HL-60 (cell line): ENCODE measurements around the gene DCDC1.

Experiments
- POLR2AphosphoS5 ChIP-seq: IDR thresholded peaks from 2 replicates; pipeline ENCODE4 v1.6.1; 2012; ENCODE audit warnings: low read depth
- SPI1 ChIP-seq: IDR thresholded peaks from 2 replicates; pipeline ENCODE4 v1.6.1; 2012; ENCODE audit warnings: low read depth, mild to moderate bottlenecking, borderline replicate concordance
- TF ChIP-seq, protein P1 (sequence below): IDR thresholded peaks from one replicate; pipeline ENCODE4 v1.5.1; 2011; ENCODE audit warnings: low read length, control low read depth, inconsistent platforms; ENCODE audit not compliant: insufficient read depth
- TF ChIP-seq, protein P2 (sequence below): IDR thresholded peaks from 2 replicates; pipeline ENCODE4 v1.6.1; 2012; ENCODE audit warnings: low read depth; ENCODE audit not compliant: insufficient replicate concordance

DNA sequence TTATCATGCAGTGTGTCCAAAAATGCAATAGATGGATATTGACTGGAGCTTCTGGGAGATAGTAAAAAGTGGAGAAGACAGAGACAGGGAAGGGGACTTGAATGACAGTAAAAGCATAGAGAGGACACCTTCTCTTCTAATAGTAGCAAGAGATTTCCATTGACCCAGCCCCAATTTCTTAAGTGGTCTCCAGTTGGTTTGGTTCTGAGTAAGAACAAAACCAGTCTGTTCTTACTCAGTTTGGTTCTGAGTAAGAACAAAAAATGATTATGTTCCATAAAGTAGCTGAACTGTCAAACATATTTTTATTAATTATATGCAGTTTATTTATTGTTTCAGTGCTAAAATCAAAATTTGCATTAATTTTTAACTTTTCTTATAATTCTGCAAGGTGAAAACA, 466.6 kb downstream of the DCDC1 start:
- TF ChIP-seq, protein P1, sequence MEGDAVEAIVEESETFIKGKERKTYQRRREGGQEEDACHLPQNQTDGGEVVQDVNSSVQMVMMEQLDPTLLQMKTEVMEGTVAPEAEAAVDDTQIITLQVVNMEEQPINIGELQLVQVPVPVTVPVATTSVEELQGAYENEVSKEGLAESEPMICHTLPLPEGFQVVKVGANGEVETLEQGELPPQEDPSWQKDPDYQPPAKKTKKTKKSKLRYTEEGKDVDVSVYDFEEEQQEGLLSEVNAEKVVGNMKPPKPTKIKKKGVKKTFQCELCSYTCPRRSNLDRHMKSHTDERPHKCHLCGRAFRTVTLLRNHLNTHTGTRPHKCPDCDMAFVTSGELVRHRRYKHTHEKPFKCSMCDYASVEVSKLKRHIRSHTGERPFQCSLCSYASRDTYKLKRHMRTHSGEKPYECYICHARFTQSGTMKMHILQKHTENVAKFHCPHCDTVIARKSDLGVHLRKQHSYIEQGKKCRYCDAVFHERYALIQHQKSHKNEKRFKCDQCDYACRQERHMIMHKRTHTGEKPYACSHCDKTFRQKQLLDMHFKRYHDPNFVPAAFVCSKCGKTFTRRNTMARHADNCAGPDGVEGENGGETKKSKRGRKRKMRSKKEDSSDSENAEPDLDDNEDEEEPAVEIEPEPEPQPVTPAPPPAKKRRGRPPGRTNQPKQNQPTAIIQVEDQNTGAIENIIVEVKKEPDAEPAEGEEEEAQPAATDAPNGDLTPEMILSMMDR, result no peak
- TF ChIP-seq, protein P2, sequence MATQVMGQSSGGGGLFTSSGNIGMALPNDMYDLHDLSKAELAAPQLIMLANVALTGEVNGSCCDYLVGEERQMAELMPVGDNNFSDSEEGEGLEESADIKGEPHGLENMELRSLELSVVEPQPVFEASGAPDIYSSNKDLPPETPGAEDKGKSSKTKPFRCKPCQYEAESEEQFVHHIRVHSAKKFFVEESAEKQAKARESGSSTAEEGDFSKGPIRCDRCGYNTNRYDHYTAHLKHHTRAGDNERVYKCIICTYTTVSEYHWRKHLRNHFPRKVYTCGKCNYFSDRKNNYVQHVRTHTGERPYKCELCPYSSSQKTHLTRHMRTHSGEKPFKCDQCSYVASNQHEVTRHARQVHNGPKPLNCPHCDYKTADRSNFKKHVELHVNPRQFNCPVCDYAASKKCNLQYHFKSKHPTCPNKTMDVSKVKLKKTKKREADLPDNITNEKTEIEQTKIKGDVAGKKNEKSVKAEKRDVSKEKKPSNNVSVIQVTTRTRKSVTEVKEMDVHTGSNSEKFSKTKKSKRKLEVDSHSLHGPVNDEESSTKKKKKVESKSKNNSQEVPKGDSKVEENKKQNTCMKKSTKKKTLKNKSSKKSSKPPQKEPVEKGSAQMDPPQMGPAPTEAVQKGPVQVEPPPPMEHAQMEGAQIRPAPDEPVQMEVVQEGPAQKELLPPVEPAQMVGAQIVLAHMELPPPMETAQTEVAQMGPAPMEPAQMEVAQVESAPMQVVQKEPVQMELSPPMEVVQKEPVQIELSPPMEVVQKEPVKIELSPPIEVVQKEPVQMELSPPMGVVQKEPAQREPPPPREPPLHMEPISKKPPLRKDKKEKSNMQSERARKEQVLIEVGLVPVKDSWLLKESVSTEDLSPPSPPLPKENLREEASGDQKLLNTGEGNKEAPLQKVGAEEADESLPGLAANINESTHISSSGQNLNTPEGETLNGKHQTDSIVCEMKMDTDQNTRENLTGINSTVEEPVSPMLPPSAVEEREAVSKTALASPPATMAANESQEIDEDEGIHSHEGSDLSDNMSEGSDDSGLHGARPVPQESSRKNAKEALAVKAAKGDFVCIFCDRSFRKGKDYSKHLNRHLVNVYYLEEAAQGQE, result no peak
- TF ChIP-seq POLR2AphosphoS5 (no peak), SPI1 (no peak)
